Measurements from ENCODE around the gene IQCH.

GRCh38 chr15:67319961-67320360, 65.4 kb downstream of the IQCH start:
- TF ChIP-seq CTCF (IDR thresholded peaks at IDR 0.05) (no peak), POLR2A (IDR thresholded peaks at IDR 0.05) (no peak), EP300 (IDR thresholded peaks at IDR 0.05) (no peak)
